Body of pancreas (tissue), 4 donors: ENCODE data around the gene RINL.

Experiments used
- POLR2A ChIP-seq, 3 donors: fragments of 450-650 bp; IDR thresholded peaks; one replicate each; pipeline ENCODE4 v1.6.1; 2016; ENCODE audit warnings: antibody characterized with exemption in 3 of 3, mild to moderate bottlenecking in 2 of 3
- TF ChIP-seq, protein P1 (sequence below), 7 experiments: fragments of 450-650 bp in 4 of 7; fragments of 200-600 bp in 3 of 7; sonication (generic) in 3 of 7; IDR thresholded peaks; one replicate each; pipeline ENCODE4 v1.5.1; 2016 to 2019; ENCODE audit warnings: antibody characterized with exemption in 7 of 7

DNA sequence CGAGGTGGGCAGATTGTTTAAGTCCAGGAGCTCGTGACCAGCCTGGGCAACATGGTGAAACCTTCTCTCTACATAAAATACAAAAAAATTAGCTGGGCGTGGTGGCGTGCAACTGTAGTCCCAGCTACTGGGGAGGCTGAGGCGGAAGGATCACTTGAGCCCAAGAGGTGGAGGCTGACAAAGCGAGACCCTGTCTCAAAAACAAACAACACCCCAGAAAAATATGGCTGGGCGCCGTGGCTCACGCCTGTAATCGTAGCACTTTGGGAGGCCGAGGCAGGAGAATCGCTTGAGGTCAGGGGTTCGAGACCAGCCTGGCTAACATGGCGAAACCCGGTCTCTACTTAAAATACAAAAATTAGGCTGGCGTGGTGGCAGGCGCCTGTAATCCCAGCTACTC is 24.9 kb downstream of the RINL start:
- TF ChIP-seq, protein P1, sequence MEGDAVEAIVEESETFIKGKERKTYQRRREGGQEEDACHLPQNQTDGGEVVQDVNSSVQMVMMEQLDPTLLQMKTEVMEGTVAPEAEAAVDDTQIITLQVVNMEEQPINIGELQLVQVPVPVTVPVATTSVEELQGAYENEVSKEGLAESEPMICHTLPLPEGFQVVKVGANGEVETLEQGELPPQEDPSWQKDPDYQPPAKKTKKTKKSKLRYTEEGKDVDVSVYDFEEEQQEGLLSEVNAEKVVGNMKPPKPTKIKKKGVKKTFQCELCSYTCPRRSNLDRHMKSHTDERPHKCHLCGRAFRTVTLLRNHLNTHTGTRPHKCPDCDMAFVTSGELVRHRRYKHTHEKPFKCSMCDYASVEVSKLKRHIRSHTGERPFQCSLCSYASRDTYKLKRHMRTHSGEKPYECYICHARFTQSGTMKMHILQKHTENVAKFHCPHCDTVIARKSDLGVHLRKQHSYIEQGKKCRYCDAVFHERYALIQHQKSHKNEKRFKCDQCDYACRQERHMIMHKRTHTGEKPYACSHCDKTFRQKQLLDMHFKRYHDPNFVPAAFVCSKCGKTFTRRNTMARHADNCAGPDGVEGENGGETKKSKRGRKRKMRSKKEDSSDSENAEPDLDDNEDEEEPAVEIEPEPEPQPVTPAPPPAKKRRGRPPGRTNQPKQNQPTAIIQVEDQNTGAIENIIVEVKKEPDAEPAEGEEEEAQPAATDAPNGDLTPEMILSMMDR (IDR thresholded peaks at IDR 0.05), result no peak
- TF ChIP-seq POLR2A (IDR thresholded peaks at IDR 0.05), result no peak
